NB4 (cell line): ENCODE data around the gene KLHL12.

Experiments used
- DNase-seq: peaks from one replicate; pipeline ENCODE4 v3.0.0; 2010; ENCODE audit warnings: low read depth
- H3K4me3 ChIP-seq: one replicate; pipeline ENCODE4 v1.5.1; 2011; ENCODE audit warnings: mild to moderate bottlenecking, low read depth, low read length, moderate library complexity
- MYC ChIP-seq: IDR thresholded peaks from 2 replicates; pipeline ENCODE4 v1.6.1; 2011; ENCODE audit warnings: low read depth, low read length
- POLR2A ChIP-seq: IDR thresholded peaks from 2 replicates; pipeline ENCODE4 v1.6.1; 2011; ENCODE audit warnings: mild to moderate bottlenecking; ENCODE audit not compliant: insufficient read length; ENCODE audit errors: extremely low read depth
- TF ChIP-seq, protein P1 (sequence below): IDR thresholded peaks from 2 replicates; pipeline ENCODE4 v1.6.1; 2011; ENCODE audit warnings: low read depth, low read length
- TF ChIP-seq, protein P2 (sequence below): IDR thresholded peaks from one replicate; pipeline ENCODE4 v1.5.1; 2012; ENCODE audit warnings: low read depth, low read length

The KLHL12 gene

DNA sequence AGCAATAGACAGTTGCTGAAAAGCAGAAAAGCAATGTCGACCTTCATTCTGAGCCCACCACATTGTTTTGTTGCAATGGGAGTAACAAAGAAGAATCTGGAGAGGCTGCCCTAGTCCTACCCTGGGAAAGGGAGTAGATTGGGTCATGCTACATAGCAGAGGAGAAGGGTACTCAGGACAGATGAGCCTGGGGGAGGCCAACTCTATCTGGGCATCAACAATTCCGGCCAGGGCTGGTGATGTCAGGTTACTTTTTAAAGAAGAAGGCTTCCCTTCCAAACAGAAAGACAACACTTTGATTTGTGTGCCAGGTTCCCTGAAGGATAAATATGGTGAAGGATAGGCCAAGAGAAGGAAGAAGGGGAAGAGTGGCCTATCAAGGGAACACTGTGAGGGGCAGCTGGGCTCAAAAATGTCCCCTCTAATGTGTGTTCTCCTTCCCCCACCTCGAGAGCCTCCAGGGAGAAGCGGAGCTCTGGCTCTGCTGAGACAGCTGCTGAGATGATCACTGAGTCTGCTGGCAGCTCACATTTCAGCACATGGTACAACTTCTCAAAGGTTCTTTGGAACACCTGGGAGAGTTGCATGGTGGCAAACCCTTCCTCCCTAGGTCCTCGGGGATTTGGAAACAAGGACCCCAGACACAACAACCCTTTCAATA is 34.3 kb upstream of the KLHL12 start:
- TF ChIP-seq POLR2A (no peak), MYC (no peak)
- TF ChIP-seq, protein P1, sequence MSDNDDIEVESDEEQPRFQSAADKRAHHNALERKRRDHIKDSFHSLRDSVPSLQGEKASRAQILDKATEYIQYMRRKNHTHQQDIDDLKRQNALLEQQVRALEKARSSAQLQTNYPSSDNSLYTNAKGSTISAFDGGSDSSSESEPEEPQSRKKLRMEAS = no peak
- TF ChIP-seq, protein P2, sequence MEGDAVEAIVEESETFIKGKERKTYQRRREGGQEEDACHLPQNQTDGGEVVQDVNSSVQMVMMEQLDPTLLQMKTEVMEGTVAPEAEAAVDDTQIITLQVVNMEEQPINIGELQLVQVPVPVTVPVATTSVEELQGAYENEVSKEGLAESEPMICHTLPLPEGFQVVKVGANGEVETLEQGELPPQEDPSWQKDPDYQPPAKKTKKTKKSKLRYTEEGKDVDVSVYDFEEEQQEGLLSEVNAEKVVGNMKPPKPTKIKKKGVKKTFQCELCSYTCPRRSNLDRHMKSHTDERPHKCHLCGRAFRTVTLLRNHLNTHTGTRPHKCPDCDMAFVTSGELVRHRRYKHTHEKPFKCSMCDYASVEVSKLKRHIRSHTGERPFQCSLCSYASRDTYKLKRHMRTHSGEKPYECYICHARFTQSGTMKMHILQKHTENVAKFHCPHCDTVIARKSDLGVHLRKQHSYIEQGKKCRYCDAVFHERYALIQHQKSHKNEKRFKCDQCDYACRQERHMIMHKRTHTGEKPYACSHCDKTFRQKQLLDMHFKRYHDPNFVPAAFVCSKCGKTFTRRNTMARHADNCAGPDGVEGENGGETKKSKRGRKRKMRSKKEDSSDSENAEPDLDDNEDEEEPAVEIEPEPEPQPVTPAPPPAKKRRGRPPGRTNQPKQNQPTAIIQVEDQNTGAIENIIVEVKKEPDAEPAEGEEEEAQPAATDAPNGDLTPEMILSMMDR = no peak
- DNase-seq = no peak
- no peak overlapping the region for H3K4me3 ChIP-seq

DNA sequence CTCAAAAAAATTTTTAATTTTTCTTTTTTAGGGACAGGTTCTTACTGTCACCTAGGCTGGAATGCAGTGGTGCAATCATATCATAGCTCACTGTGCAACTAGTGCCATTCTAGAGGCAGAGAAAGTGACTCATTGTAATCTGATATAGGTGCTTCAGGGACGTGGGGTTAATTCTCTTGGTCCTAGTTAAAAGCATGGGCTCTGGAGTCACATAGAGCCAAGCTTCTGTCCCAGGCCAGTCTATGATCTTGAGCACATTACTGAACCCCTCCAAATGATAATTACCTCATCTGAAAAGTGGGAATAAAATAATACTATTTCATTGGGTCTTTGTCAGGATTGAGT is 32.2 kb upstream of the KLHL12 start:
- TF ChIP-seq POLR2A = no peak
- TF ChIP-seq, protein P1 = no peak
- TF ChIP-seq MYC = no peak
- TF ChIP-seq, protein P2 = no peak
- H3K4me3 ChIP-seq = no peak overlapping the region
- DNase-seq = peak; percentile 35

DNA sequence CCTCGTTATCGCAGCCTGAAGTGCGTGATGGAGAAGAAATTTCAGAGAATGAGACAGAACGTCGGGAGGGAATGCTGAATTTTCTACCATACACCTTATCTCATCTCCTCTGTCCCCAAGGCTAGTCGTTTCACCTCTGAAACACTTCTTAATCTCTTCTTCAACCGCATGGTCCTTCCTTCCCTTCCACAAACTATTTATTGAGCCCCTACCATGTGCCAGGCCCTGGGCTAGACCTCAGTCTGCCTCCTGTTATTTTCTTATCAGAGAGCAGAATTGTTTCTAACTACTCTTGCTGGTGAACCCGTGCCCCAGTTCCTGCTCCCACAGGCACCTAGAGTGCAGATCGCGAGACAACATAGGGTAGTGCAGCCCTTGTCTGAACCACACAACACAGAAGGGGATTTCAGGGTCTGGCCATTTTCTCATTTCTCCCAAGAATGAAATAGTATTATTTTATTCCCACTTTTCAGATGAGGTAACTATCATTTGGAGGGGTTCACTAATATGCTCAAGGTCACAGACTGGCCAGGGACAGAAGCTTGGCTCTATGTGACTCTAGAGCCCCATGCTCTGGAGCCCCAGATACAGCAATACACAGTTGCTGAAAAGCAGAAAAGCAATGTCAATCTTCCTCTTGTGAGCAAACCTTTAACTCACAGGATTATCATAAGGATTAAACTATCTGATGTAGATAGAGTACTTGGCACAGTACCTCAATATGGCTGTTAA is 31.7 kb upstream of the KLHL12 start:
- H3K4me3 ChIP-seq = peak overlapping the region; percentile 73
- TF ChIP-seq, protein P1 = no peak
- TF ChIP-seq, protein P2 = no peak
- TF ChIP-seq POLR2A (no peak), MYC (no peak)
- DNase-seq = peak; percentile 16

DNA sequence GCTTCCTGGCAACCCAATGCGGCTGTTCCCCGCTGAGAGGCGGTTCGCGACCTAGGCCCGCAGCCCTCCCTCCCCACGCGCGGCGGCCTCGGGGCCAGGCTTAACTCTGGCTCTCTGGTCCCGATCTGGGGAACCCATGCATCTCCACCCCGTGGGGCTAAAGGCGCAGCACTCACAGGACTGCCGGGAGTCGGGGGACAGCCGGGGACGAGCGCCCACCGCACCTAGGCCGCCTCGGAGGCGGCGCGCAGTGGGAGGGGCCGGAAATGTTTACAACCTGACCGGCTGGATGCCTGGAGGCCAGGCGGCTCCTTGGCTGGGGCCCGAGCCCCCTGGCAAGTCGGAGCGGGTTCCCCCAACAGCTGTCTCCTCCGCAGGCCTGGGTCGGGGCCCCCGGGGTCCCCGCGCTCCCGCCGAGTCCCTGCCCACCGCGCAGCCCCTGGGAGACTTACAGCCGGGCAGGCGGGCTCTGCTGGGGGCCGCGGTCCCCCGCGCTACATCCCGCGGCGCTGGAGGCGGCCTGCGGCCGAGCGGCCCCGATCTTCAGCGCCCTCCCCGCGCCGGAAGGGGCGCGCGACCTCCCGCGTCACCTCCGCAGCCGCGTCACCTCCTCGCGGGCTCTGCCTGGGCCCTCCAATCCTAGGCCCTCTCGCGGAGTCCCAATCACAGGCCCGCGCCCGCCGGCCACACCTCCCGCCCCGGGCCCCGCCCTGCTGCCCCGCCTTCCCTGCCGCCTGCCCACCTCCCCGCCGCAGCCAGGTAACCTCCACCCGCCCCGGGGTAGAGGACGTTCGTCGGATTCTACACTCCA is 30.9 kb upstream of the KLHL12 start, which contains the start of gene ADIPOR1:
ADIPOR1 (minus strand) TSS at position 580 of the 811 bp plus-strand sequence. CDS start 7,242 bp downstream, outside the sequence.
- peak; percentile 89 for DNase-seq
- peak within 1 kb of the TSS; percentile 77 for H3K4me3 ChIP-seq
- TF ChIP-seq POLR2A = peak; percentile 91
- TF ChIP-seq, protein P2 = no peak
- TF ChIP-seq MYC = 0 out of 2 replicates have a peak, but pooled peaks have one; percentile 9
- TF ChIP-seq, protein P1 = no peak; the same call in 1 of the 2 replicates

DNA sequence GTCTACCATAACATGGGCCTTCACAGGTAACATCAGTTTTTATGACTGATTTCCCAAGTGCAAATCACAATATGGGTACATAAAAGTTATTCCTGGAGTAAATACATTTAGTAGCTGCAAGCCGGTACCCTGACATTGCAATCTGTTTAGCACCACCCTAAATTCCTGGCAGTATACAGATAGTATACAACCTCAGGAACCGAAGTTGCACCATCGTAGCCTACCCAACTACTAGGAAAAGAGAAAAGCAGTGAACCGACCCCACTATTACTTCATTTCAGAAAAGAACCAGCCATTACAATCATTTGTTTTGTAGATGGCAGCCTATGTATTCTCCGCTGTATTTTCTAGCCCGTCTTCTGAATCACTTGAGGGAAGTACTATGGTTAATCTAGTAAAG is 29.9 kb upstream of the KLHL12 start:
- peak overlapping the region; percentile 77 for H3K4me3 ChIP-seq
- TF ChIP-seq MYC (no peak), POLR2A (no peak)
- TF ChIP-seq, protein P1 = no peak
- TF ChIP-seq, protein P2 = no peak
- DNase-seq = no peak
